ENCODE results near the gene TRIML1.

TRIML1 gene

GRCh38 chr4:188139141-188139540 lies at the start of gene TRIML1:
TSS of gene TRIML1 (plus strand) at chr4:188139441. CDS start at chr4:188139559, 118 bp downstream.
- no peak for DNase-seq

GRCh38 chr4:188092824-188093223 lies 46.4 kb upstream of the TRIML1 start:
- no peak for DNase-seq

- DNase-seq = no peak
Measured at GRCh38 chr4:188106454-188106853, 32.8 kb upstream of the TRIML1 start.

- DNase-seq = no peak
Measured at GRCh38 chr4:188107931-188108843, 31.1 kb upstream of the TRIML1 start.

GRCh38 chr4:188109157-188109755 lies 30.0 kb upstream of the TRIML1 start, which contains the start of gene TRIML2:
TSS of gene TRIML2 (minus strand) at chr4:188109603. CDS start at chr4:188105368, 4,235 bp downstream.
- DNase-seq = no peak

- no peak for DNase-seq
Measured at GRCh38 chr4:188110036-188110435, 29.2 kb upstream of the TRIML1 start.

GRCh38 chr4:188110741-188111471 lies 28.3 kb upstream of the TRIML1 start:
- no peak for DNase-seq

GRCh38 chr4:188111955-188112354 lies 27.3 kb upstream of the TRIML1 start:
- no peak for DNase-seq

GRCh38 chr4:188113156-188113555 lies 26.1 kb upstream of the TRIML1 start:
- DNase-seq = no peak

- no peak for DNase-seq
Measured at GRCh38 chr4:188117631-188118324, 21.5 kb upstream of the TRIML1 start.

- no peak for DNase-seq
Measured at GRCh38 chr4:188121530-188121929, 17.7 kb upstream of the TRIML1 start.

- no peak for DNase-seq
Measured at GRCh38 chr4:188127214-188127874, 11.9 kb upstream of the TRIML1 start.

GRCh38 chr4:188130355-188130754 lies 8.9 kb upstream of the TRIML1 start:
- DNase-seq = no peak

GRCh38 chr4:188132232-188132631 lies 7.0 kb upstream of the TRIML1 start:
- no peak for DNase-seq

GRCh38 chr4:188138227-188138626 lies 1.0 kb upstream of the TRIML1 start:
- DNase-seq = no peak

- no peak for DNase-seq
Measured at GRCh38 chr4:188139671-188140070, 430 bp downstream of the TRIML1 start.

GRCh38 chr4:188143731-188144130 lies 4.5 kb downstream of the TRIML1 start:
- DNase-seq = no peak

- no peak for DNase-seq
Measured at GRCh38 chr4:188145601-188146000, 6.4 kb downstream of the TRIML1 start.

GRCh38 chr4:188146618-188147017 lies 7.4 kb downstream of the TRIML1 start:
- no peak for DNase-seq

GRCh38 chr4:188147176-188147575 lies 7.9 kb downstream of the TRIML1 start:
- DNase-seq = no peak

- no peak for DNase-seq
Measured at GRCh38 chr4:188147776-188148175, 8.5 kb downstream of the TRIML1 start.
